ENCODE results near the gene SCARF2. TPM values are rescaled to one million over a fixed set of nuclear protein-coding genes. Genes with fewer than 3 reads are reported as not detected.
A peak's percentile ranks its signal among the peaks of the same experiment; 100 is the strongest.

Gene SCARF2
- total and polyA plus RNA-seq, 10 donors = 1.1 to 18.0 (median 9.4) TPM

DNA sequence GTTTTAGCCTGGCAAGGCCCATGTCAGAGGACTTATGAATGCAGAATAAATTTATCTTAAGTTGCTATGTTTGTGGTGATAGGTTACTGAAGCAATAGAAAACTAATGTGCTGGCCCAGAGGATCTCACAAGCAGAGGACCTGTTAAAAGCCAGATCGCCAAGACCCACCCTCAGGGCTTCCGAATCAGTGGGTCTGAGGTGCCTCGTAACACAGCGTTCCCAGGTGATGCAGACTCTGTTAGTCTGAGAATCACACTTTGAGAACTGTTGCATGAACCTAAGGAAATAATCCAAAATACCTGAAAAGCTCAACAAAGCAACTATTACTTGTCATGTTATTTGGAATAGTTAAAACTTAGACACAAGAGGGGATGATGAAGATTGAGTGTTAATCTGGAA, 6.7 kb upstream of the SCARF2 start:
- Histone ChIP-seq H3K36me3 (peaks cover 0 to 66% (median 36%) of the 10 kb centered on the region in 6 donors), H3K27ac (no peak overlapping the region), H3K27me3 (replicated peaks in 1 of 7) (no peaks in the 10 kb centered on the region), H3K4me3 (no peak overlapping the region), H3K4me1 (peaks cover 0 to 24% (median 3%) of the 10 kb centered on the region in 6 donors), H3K9me3 (no peaks in the 10 kb centered on the region)
- peak; percentile 6 for DNase-seq
- TF ChIP-seq, protein P1, sequence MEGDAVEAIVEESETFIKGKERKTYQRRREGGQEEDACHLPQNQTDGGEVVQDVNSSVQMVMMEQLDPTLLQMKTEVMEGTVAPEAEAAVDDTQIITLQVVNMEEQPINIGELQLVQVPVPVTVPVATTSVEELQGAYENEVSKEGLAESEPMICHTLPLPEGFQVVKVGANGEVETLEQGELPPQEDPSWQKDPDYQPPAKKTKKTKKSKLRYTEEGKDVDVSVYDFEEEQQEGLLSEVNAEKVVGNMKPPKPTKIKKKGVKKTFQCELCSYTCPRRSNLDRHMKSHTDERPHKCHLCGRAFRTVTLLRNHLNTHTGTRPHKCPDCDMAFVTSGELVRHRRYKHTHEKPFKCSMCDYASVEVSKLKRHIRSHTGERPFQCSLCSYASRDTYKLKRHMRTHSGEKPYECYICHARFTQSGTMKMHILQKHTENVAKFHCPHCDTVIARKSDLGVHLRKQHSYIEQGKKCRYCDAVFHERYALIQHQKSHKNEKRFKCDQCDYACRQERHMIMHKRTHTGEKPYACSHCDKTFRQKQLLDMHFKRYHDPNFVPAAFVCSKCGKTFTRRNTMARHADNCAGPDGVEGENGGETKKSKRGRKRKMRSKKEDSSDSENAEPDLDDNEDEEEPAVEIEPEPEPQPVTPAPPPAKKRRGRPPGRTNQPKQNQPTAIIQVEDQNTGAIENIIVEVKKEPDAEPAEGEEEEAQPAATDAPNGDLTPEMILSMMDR (IDR thresholded peaks at IDR 0.05 in 8 of 11, conservative IDR thresholded peaks at IDR 0.05 in 3 of 11) = no peak
- TF ChIP-seq POLR2AphosphoS5 (IDR thresholded peaks at IDR 0.05) = no peak
- no peak for TF ChIP-seq POLR2A (IDR thresholded peaks at IDR 0.05)
- WGBS, 5 donors = 95 to 98% (median 97%) methylated on average over 4 of the region's 4 CpGs
- intact Hi-C loops (cut with DNase I; ENCODE audit: low total_unique reads) = no loop called here

DNA sequence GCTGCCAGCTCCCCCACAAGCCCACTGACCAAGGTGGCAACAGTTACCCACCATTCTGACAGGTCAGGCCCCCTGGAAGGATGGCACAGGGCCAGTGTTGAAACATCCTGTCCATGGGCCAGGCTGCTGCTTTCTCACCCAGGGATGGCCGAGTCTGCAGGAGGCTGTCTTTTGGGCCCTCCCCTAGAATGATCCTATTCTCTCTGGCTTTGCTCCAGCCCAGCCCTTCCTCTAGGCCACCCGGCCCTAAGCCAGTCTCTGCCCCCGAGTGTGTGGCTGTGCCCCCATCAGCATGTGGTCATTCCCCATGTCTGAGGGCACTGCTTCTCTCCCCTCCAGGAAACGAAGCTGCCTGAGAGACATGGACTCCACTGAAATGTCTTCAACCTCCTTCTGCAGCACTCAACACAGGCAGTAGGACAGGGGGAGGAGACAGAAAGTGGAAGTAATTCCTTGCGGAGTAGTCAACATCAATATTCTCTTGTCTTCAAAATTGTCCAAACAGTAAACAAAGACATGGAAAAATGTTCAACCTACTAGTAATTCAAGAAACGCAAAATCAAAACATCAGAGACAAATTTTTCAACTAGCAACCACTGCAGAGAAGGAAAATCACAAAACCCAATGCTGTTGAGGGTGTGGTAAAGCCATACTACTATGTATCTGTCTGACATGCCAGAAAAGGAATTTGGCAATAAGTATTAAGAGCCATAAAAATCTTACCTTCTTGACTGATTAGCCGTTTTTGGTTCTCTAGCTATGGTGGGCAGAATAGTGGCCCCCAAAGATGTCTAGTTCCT, 5.1 kb upstream of the SCARF2 start:
- TF ChIP-seq POLR2A (IDR thresholded peaks at IDR 0.05) (no peak), POLR2AphosphoS5 (IDR thresholded peaks at IDR 0.05) (no peak)
- TF ChIP-seq, protein P1 (IDR thresholded peaks at IDR 0.05 in 8 of 11, conservative IDR thresholded peaks at IDR 0.05 in 3 of 11) = no peak
- intact Hi-C loops (cut with DNase I; ENCODE audit: low total_unique reads) = no loop called here
- H3K36me3 ChIP-seq = peaks cover 0 to 66% (median 36%) of the 10 kb centered on the region in 6 donors
- 66 to 80% (median 80%) methylated on average over 7 of the region's 7 CpGs for WGBS, 5 donors
- peaks cover 0 to 41% (median 18%) of the 10 kb centered on the region in 6 donors for H3K4me1 ChIP-seq
- no peaks in the 10 kb centered on the region for H3K9me3 ChIP-seq
- DNase-seq = peak; percentile 55
- peak overlapping the region in 5 of 8 donors; percentile 31 to 54 (median 40) for H3K27ac ChIP-seq
- peaks cover 0 to 14% (median 8%) of the 10 kb centered on the region in 7 donors for H3K27me3 ChIP-seq (replicated peaks in 1 of 7)
- H3K4me3 ChIP-seq = no peak overlapping the region

DNA sequence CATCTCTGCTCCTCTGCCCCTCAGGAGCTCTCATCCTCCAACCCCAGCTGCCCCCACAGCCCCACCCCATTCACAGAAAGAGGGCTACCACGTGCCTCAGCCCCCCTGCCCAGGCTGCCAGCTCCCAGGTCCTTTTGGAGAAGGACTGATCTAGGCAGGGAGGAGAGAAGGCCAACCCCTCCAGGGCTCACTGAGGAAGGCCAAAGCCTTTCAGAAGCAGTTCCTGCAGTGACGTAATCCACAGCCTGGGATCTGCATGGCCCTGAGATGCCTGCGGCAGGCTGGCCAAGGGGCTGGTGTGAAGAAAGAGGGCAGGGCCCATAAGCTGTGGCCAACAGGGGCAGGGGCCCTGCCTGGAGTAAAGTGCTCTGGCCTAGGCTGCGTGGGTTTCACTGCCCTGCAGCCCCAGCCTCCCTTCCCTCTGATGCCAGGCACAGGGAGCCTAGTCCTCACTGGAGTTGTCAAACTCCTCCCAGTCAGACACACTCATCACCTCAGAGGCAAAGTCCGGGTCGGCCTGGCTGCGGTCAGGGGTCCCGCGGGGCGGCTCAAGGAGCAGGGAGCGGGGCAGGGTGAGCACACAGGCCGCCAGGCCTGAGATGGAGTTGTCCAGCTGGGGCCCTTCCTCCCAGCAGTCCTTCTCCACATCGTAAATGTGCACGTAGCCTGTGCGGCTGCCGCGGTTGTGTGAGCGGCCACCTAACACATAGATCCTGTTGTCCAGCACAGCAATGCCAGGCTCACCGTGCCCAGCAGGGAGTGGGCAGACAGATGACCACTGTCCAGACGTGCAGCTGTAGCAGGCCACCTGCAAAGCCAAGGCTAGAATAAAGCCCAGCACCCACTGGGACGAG, 4.2 kb upstream of the SCARF2 start:
- Histone ChIP-seq H3K27ac (peak overlapping the region in 5 of 8 donors; percentile 31 to 54 (median 40)), H3K27me3 (replicated peaks in 1 of 7) (peaks cover 0 to 22% (median 16%) of the 10 kb centered on the region in 7 donors), H3K4me3 (no peak overlapping the region), H3K9me3 (no peaks in the 10 kb centered on the region), H3K4me1 (peaks cover 0 to 47% (median 25%) of the 10 kb centered on the region in 6 donors), H3K36me3 (peaks cover 0 to 62% (median 36%) of the 10 kb centered on the region in 6 donors)
- peak; percentile 61 for DNase-seq
- intact Hi-C loops (cut with DNase I; ENCODE audit: low total_unique reads) = no loop called here
- no peak for TF ChIP-seq POLR2A (IDR thresholded peaks at IDR 0.05)
- TF ChIP-seq, protein P1 (IDR thresholded peaks at IDR 0.05 in 8 of 11, conservative IDR thresholded peaks at IDR 0.05 in 3 of 11) = no peak
- TF ChIP-seq POLR2AphosphoS5 (IDR thresholded peaks at IDR 0.05) = no peak
- 68 to 91% (median 84%) methylated on average over 13 to 21 of the region's 21 CpGs for WGBS, 5 donors

All from spleen (tissue), 11 donors.